Neural crest cell (in vitro differentiated cells): ENCODE results near the gene NHLH2. TPM values are rescaled to one million over a fixed set of nuclear protein-coding genes. Genes with fewer than 3 reads are reported as not detected.

Source experiments
- DNase-seq: peaks from one replicate; pipeline ENCODE4 v3.0.0; 2021; ENCODE audit warnings: low read depth, mixed read lengths, low spot score
- H3K27ac Mint-ChIP-seq: one replicate; pipeline ENCODE4 v1.8.0; 2021; ENCODE audit warnings: mild to moderate bottlenecking, mixed read lengths; ENCODE audit not compliant: unreplicated experiment
- H3K27me3 Mint-ChIP-seq: 2 replicates; pipeline ENCODE4 v1.8.0; 2021; ENCODE audit warnings: low read depth, mild to moderate bottlenecking, mixed read lengths
- H3K36me3 Mint-ChIP-seq: 2 replicates; pipeline ENCODE4 v1.8.0; 2021; ENCODE audit warnings: low read depth, mild to moderate bottlenecking, mixed read lengths
- H3K4me1 Mint-ChIP-seq: 2 replicates; pipeline ENCODE4 v1.8.0; 2021; ENCODE audit warnings: mixed read lengths
- H3K4me3 Mint-ChIP-seq: one replicate; pipeline ENCODE4 v1.8.0; 2021; ENCODE audit warnings: mild to moderate bottlenecking, mixed read lengths
- H3K9me3 Mint-ChIP-seq: 2 replicates; pipeline ENCODE4 v1.8.0; 2021; ENCODE audit warnings: mixed read lengths
- CTCF ChIP-seq: fragments of 200-600 bp; sonication (generic); conservative IDR thresholded peaks from 2 replicates; pipeline ENCODE4 v1.5.0; 2021; ENCODE audit warnings: antibody characterized with exemption, mild to moderate bottlenecking
- total RNA-seq: library from RNA; stranded (reverse); gene quantifications from 2 replicates; pipeline ENCODE4 v1.2.1, GENCODE V29; 2021

The NHLH2 gene
- total RNA-seq, 1 donor from 2014 or later: 8.4 TPM

- DNase-seq: no peak
- no peak for TF ChIP-seq CTCF
- H3K27ac Mint-ChIP-seq: no peak overlapping the region
- H3K9me3 Mint-ChIP-seq: no peaks in the 10 kb centered on the region
- H3K27me3 Mint-ChIP-seq: peaks cover 7% of the 10 kb centered on the region
- H3K36me3 Mint-ChIP-seq: no peaks in the 10 kb centered on the region
- H3K4me3 Mint-ChIP-seq: no peak overlapping the region
- peaks cover 6% of the 10 kb centered on the region for H3K4me1 Mint-ChIP-seq
Measured at GRCh38 chr1:115822117-115822516, 18.8 kb downstream of the NHLH2 start.

GRCh38 chr1:115815694-115816093 is 25.2 kb downstream of the NHLH2 start:
- H3K27me3 Mint-ChIP-seq: no peaks in the 10 kb centered on the region
- H3K36me3 Mint-ChIP-seq: no peaks in the 10 kb centered on the region

GRCh38 chr1:115814685-115815398 is 26.1 kb downstream of the NHLH2 start:
- H3K36me3 Mint-ChIP-seq: no peaks in the 10 kb centered on the region
- no peaks in the 10 kb centered on the region for H3K9me3 Mint-ChIP-seq
- no peak for TF ChIP-seq CTCF
- no peak overlapping the region for H3K4me3 Mint-ChIP-seq
- H3K27me3 Mint-ChIP-seq: no peaks in the 10 kb centered on the region
- H3K27ac Mint-ChIP-seq: no peak overlapping the region
- no peak for DNase-seq
- no peaks in the 10 kb centered on the region for H3K4me1 Mint-ChIP-seq

More at GRCh38 chr1:115815694-115816093, 25.2 kb downstream of the NHLH2 start:
- TF ChIP-seq CTCF: no peak
- Mint-ChIP-seq H3K9me3 (no peaks in the 10 kb centered on the region), H3K4me3 (no peak overlapping the region), H3K4me1 (no peaks in the 10 kb centered on the region), H3K27ac (no peak overlapping the region)
- DNase-seq: no peak

- H3K27ac Mint-ChIP-seq: no peak overlapping the region
- DNase-seq: no peak
- no peaks in the 10 kb centered on the region for H3K36me3 Mint-ChIP-seq
- TF ChIP-seq CTCF: no peak
- H3K9me3 Mint-ChIP-seq: no peaks in the 10 kb centered on the region
- H3K4me3 Mint-ChIP-seq: no peak overlapping the region
- H3K4me1 Mint-ChIP-seq: no peaks in the 10 kb centered on the region
- H3K27me3 Mint-ChIP-seq: no peaks in the 10 kb centered on the region
Measured at GRCh38 chr1:115813727-115814126, 27.2 kb downstream of the NHLH2 start.

GRCh38 chr1:115811140-115811828 is 29.6 kb downstream of the NHLH2 start:
- Mint-ChIP-seq H3K9me3 (no peaks in the 10 kb centered on the region), H3K4me1 (peaks cover 5% of the 10 kb centered on the region), H3K36me3 (no peaks in the 10 kb centered on the region), H3K4me3 (no peak overlapping the region), H3K27me3 (no peaks in the 10 kb centered on the region), H3K27ac (no peak overlapping the region)
- no peak for DNase-seq
- no peak for TF ChIP-seq CTCF
